ENCODE results near the gene FOXC1.

The FOXC1 gene

GRCh38 chr6:1641343-1641885, 31.7 kb downstream of the FOXC1 start:
- Mint-ChIP-seq H3K27me3 (ENCODE audit: low read depth) (peaks cover 32% of the 10 kb centered on the region), H3K4me1 (no peaks in the 10 kb centered on the region), H3K27ac (no peak overlapping the region), H3K4me3 (no peak overlapping the region), H3K9me3 (no peaks in the 10 kb centered on the region), H3K36me3 (ENCODE audit: low read depth) (no peaks in the 10 kb centered on the region)
- TF ChIP-seq CTCF (IDR thresholded peaks at IDR 0.05; ENCODE audit: unreplicated experiment in 3 of 3): no peak

- Mint-ChIP-seq H3K4me3 (no peak overlapping the region), H3K9me3 (no peaks in the 10 kb centered on the region), H3K27me3 (ENCODE audit: low read depth) (peaks cover 36% of the 10 kb centered on the region), H3K36me3 (ENCODE audit: low read depth) (no peaks in the 10 kb centered on the region), H3K4me1 (no peaks in the 10 kb centered on the region), H3K27ac (no peak overlapping the region)
- TF ChIP-seq CTCF (IDR thresholded peaks at IDR 0.05; ENCODE audit: unreplicated experiment in 3 of 3): no peak
Observed at GRCh38 chr6:1643111-1643510, 33.4 kb downstream of the FOXC1 start.

- no peak for TF ChIP-seq CTCF (IDR thresholded peaks at IDR 0.05; ENCODE audit: unreplicated experiment in 3 of 3)
- Mint-ChIP-seq H3K36me3 (ENCODE audit: low read depth) (no peaks in the 10 kb centered on the region), H3K4me3 (no peak overlapping the region), H3K27me3 (ENCODE audit: low read depth) (peaks cover 35% of the 10 kb centered on the region), H3K4me1 (no peaks in the 10 kb centered on the region), H3K27ac (no peak overlapping the region), H3K9me3 (no peaks in the 10 kb centered on the region)
Observed at GRCh38 chr6:1643830-1644445, 34.2 kb downstream of the FOXC1 start.

- H3K9me3 Mint-ChIP-seq: no peaks in the 10 kb centered on the region
- peaks cover 32% of the 10 kb centered on the region for H3K27me3 Mint-ChIP-seq (ENCODE audit: low read depth)
- H3K4me3 Mint-ChIP-seq: no peak overlapping the region
- H3K4me1 Mint-ChIP-seq: no peaks in the 10 kb centered on the region
- no peak for TF ChIP-seq CTCF (IDR thresholded peaks at IDR 0.05; ENCODE audit: unreplicated experiment in 3 of 3)
- no peaks in the 10 kb centered on the region for H3K36me3 Mint-ChIP-seq (ENCODE audit: low read depth)
- no peak overlapping the region for H3K27ac Mint-ChIP-seq
Observed at GRCh38 chr6:1644516-1645060, 34.9 kb downstream of the FOXC1 start.

GRCh38 chr6:1645466-1646185, 35.9 kb downstream of the FOXC1 start:
- peaks cover 26% of the 10 kb centered on the region for H3K27me3 Mint-ChIP-seq (ENCODE audit: low read depth)
- no peak for TF ChIP-seq CTCF (IDR thresholded peaks at IDR 0.05; ENCODE audit: unreplicated experiment in 3 of 3)
- H3K27ac Mint-ChIP-seq: no peak overlapping the region
- H3K4me3 Mint-ChIP-seq: no peak overlapping the region
- no peaks in the 10 kb centered on the region for H3K4me1 Mint-ChIP-seq
- H3K9me3 Mint-ChIP-seq: no peaks in the 10 kb centered on the region
- H3K36me3 Mint-ChIP-seq (ENCODE audit: low read depth): no peaks in the 10 kb centered on the region
